ENCODE measurements around the gene MLEC. TPM values are rescaled to one million over a fixed set of nuclear protein-coding genes. Genes with fewer than 3 reads are reported as not detected.

MLEC gene
- total RNA-seq, 2 experiments from 2014 or later = 74.5 to 96.2 TPM

- H3K9me3 Mint-ChIP-seq (ENCODE audit: low read depth) = no peaks in the 10 kb centered on the region
- CTCF ChIA-PET = interaction anchor here (1.1 kb wide), 1 partner anchor 320 kb away, joined by 3 read pairs; no protein-coding TSS in a partner anchor
Observed at GRCh38 chr12:120651821-120652220, 35.1 kb upstream of the MLEC start.

GRCh38 chr12:120652656-120653435, 34.1 kb upstream of the MLEC start:
- Mint-ChIP-seq H3K27ac (no peak overlapping the region), H3K9me3 (ENCODE audit: low read depth) (no peaks in the 10 kb centered on the region), H3K27me3 (peaks cover 44% of the 10 kb centered on the region), H3K36me3 (no peaks in the 10 kb centered on the region), H3K4me3 (no peak overlapping the region), H3K4me1 (peaks cover 15% of the 10 kb centered on the region)
- no peak for ATAC-seq
- no peak for DNase-seq
- CTCF ChIA-PET = interaction anchor here (0.9 to 1.2 kb wide), 3 partner anchors 12 to 58 kb away, joined by 3 to 5 read pairs (median 4); partner anchors contain the start of gene CABP1

More at GRCh38 chr12:120651821-120652220, 35.1 kb upstream of the MLEC start:
- Mint-ChIP-seq H3K4me1 (peaks cover 18% of the 10 kb centered on the region), H3K36me3 (no peaks in the 10 kb centered on the region), H3K27me3 (peaks cover 48% of the 10 kb centered on the region), H3K4me3 (no peak overlapping the region), H3K27ac (no peak overlapping the region)
- ATAC-seq (no peak), DNase-seq (no peak)

GRCh38 chr12:120653611-120654010, 33.3 kb upstream of the MLEC start:
- CTCF ChIA-PET = interaction anchor here (1.0 kb wide), 1 partner anchor 58 kb away, joined by 4 read pairs; no protein-coding TSS in a partner anchor
- ATAC-seq = no peak
- H3K36me3 Mint-ChIP-seq = no peaks in the 10 kb centered on the region
- H3K4me3 Mint-ChIP-seq = no peak overlapping the region
- H3K27me3 Mint-ChIP-seq = peaks cover 38% of the 10 kb centered on the region
- H3K9me3 Mint-ChIP-seq (ENCODE audit: low read depth) = no peaks in the 10 kb centered on the region
- H3K27ac Mint-ChIP-seq = no peak overlapping the region
- DNase-seq = no peak
- peaks cover 9% of the 10 kb centered on the region for H3K4me1 Mint-ChIP-seq

GRCh38 chr12:120654656-120655055, 32.3 kb upstream of the MLEC start:
- H3K36me3 Mint-ChIP-seq = no peaks in the 10 kb centered on the region
- DNase-seq (no peak), ATAC-seq (no peak)
- H3K27ac Mint-ChIP-seq = no peak overlapping the region
- H3K9me3 Mint-ChIP-seq (ENCODE audit: low read depth) = no peaks in the 10 kb centered on the region
- H3K4me3 Mint-ChIP-seq = no peak overlapping the region
- H3K27me3 Mint-ChIP-seq = peaks cover 28% of the 10 kb centered on the region
- peaks cover under 1% of the 10 kb centered on the region for H3K4me1 Mint-ChIP-seq
- CTCF ChIA-PET = interaction anchor here (1.1 kb wide), 1 partner anchor 9 kb away, joined by 4 read pairs; no protein-coding TSS in a partner anchor

GRCh38 chr12:120656008-120656407, 30.9 kb upstream of the MLEC start:
- peaks cover 15% of the 10 kb centered on the region for H3K27me3 Mint-ChIP-seq

GRCh38 chr12:120658286-120659150, 28.4 kb upstream of the MLEC start:
- DNase-seq = no peak
- H3K27me3 Mint-ChIP-seq = no peaks in the 10 kb centered on the region
- H3K36me3 Mint-ChIP-seq = no peaks in the 10 kb centered on the region
- CTCF ChIA-PET = interaction anchor here (1.1 to 4.8 kb wide), 3 partner anchors 11 to 285 kb away, joined by 3 to 47 read pairs (median 3); no protein-coding TSS in a partner anchor
- no peak overlapping the region for H3K4me3 Mint-ChIP-seq
- H3K4me1 Mint-ChIP-seq = no peaks in the 10 kb centered on the region
- no peak for ATAC-seq
- H3K27ac Mint-ChIP-seq = no peak overlapping the region
- H3K9me3 Mint-ChIP-seq (ENCODE audit: low read depth) = no peaks in the 10 kb centered on the region

More at GRCh38 chr12:120656008-120656407, 30.9 kb upstream of the MLEC start:
- DNase-seq (no peak), ATAC-seq (no peak)
- Mint-ChIP-seq H3K4me1 (no peaks in the 10 kb centered on the region), H3K4me3 (no peak overlapping the region), H3K27ac (no peak overlapping the region), H3K36me3 (no peaks in the 10 kb centered on the region), H3K9me3 (ENCODE audit: low read depth) (no peaks in the 10 kb centered on the region)
- CTCF ChIA-PET = interaction anchor here (1.2 kb wide), 1 partner anchor 8 kb away, joined by 3 read pairs; no protein-coding TSS in a partner anchor

GRCh38 chr12:120659151-120659525, 27.8 kb upstream of the MLEC start:
- CTCF ChIA-PET = interaction anchor here (1.1 to 4.8 kb wide), 2 partner anchors 12 to 285 kb away, joined by 3 to 47 read pairs; no protein-coding TSS in a partner anchor
- no peaks in the 10 kb centered on the region for H3K4me1 Mint-ChIP-seq
- no peaks in the 10 kb centered on the region for H3K36me3 Mint-ChIP-seq
- DNase-seq = no peak
- no peak overlapping the region for H3K27ac Mint-ChIP-seq
- H3K4me3 Mint-ChIP-seq = no peak overlapping the region
- no peak for ATAC-seq
- no peaks in the 10 kb centered on the region for H3K9me3 Mint-ChIP-seq (ENCODE audit: low read depth)
- H3K27me3 Mint-ChIP-seq = no peaks in the 10 kb centered on the region

GRCh38 chr12:120661432-120661831, 25.5 kb upstream of the MLEC start:
- H3K36me3 Mint-ChIP-seq = no peaks in the 10 kb centered on the region
- H3K9me3 Mint-ChIP-seq (ENCODE audit: low read depth) = no peaks in the 10 kb centered on the region
- DNase-seq (no peak), ATAC-seq (no peak)
- H3K4me1 Mint-ChIP-seq = no peaks in the 10 kb centered on the region
- no peak overlapping the region for H3K27ac Mint-ChIP-seq
- peaks cover 2% of the 10 kb centered on the region for H3K27me3 Mint-ChIP-seq
- no peak overlapping the region for H3K4me3 Mint-ChIP-seq
- CTCF ChIA-PET = interaction anchor here (1.3 to 4.8 kb wide), 3 partner anchors 13 to 37 kb away, joined by 3 to 47 read pairs (median 11); no protein-coding TSS in a partner anchor

- H3K4me3 Mint-ChIP-seq = no peak overlapping the region
- no peak overlapping the region for H3K27ac Mint-ChIP-seq
- DNase-seq (no peak), ATAC-seq (no peak)
- CTCF ChIA-PET = interaction anchor here (1.6 to 1.9 kb wide), 2 partner anchors 8 to 14 kb away, joined by 4 to 11 read pairs; no protein-coding TSS in a partner anchor
- no peaks in the 10 kb centered on the region for H3K9me3 Mint-ChIP-seq (ENCODE audit: low read depth)
- H3K27me3 Mint-ChIP-seq = peaks cover 2% of the 10 kb centered on the region
- no peaks in the 10 kb centered on the region for H3K36me3 Mint-ChIP-seq
- no peaks in the 10 kb centered on the region for H3K4me1 Mint-ChIP-seq
Observed at GRCh38 chr12:120662879-120663278, 24.1 kb upstream of the MLEC start.

- Mint-ChIP-seq H3K9me3 (ENCODE audit: low read depth) (no peaks in the 10 kb centered on the region), H3K4me1 (no peaks in the 10 kb centered on the region), H3K36me3 (no peaks in the 10 kb centered on the region), H3K27ac (no peak overlapping the region), H3K27me3 (peaks cover 2% of the 10 kb centered on the region), H3K4me3 (no peak overlapping the region)
- CTCF ChIA-PET = interaction anchor here (1.6 to 1.9 kb wide), 2 partner anchors 9 to 15 kb away, joined by 4 to 11 read pairs; no protein-coding TSS in a partner anchor
- ATAC-seq = no peak
- no peak for DNase-seq
Observed at GRCh38 chr12:120663741-120664140, 23.2 kb upstream of the MLEC start.

GRCh38 chr12:120666571-120667390, 20.2 kb upstream of the MLEC start:
- ATAC-seq = no peak
- Mint-ChIP-seq H3K9me3 (ENCODE audit: low read depth) (no peaks in the 10 kb centered on the region), H3K4me1 (no peaks in the 10 kb centered on the region), H3K27me3 (peaks cover 2% of the 10 kb centered on the region), H3K27ac (no peak overlapping the region), H3K4me3 (no peak overlapping the region), H3K36me3 (no peaks in the 10 kb centered on the region)
- CTCF ChIA-PET = interaction anchor here (1.2 to 2.6 kb wide), 3 partner anchors 17 to 20 kb away, joined by 3 to 11 read pairs (median 3); no protein-coding TSS in a partner anchor
- no peak for DNase-seq

GRCh38 chr12:120668091-120668867, 18.7 kb upstream of the MLEC start:
- Mint-ChIP-seq H3K27me3 (peaks cover 2% of the 10 kb centered on the region), H3K4me3 (no peak overlapping the region), H3K27ac (no peak overlapping the region), H3K9me3 (ENCODE audit: low read depth) (no peaks in the 10 kb centered on the region), H3K4me1 (no peaks in the 10 kb centered on the region), H3K36me3 (no peaks in the 10 kb centered on the region)
- DNase-seq (no peak), ATAC-seq (no peak)
- CTCF ChIA-PET = interaction anchor here (0.5 to 2.2 kb wide), 3 partner anchors 19 to 47 kb away, joined by 3 to 9 read pairs (median 5); no protein-coding TSS in a partner anchor
